NCI-H146 treated with DMSO at 0.1 percent for 48 hours (cell line): ENCODE measurements around the gene TOE1.
A peak's percentile ranks its signal among the peaks of the same experiment; 100 is the strongest.

Experiments
- DNase-seq: peaks from one replicate; lab custom pipeline; 2025; ENCODE audit not compliant: unreplicated experiment; lab: John Stamatoyannopoulos, UW

The TOE1 gene

GRCh38 chr1:45326627-45327623 is 13.0 kb upstream of the TOE1 start, which contains the start of gene HPDL:
HPDL (plus strand) TSS chr1:45326895; CDS start chr1:45327149, 254 bp downstream.
- peak; percentile 8 for DNase-seq

GRCh38 chr1:45327644-45328515 is 12.1 kb upstream of the TOE1 start:
- no peak for DNase-seq

- DNase-seq = no peak
These were observed 11.3 kb upstream of the TOE1 start for GRCh38 chr1:45328680-45329079.

DNA sequence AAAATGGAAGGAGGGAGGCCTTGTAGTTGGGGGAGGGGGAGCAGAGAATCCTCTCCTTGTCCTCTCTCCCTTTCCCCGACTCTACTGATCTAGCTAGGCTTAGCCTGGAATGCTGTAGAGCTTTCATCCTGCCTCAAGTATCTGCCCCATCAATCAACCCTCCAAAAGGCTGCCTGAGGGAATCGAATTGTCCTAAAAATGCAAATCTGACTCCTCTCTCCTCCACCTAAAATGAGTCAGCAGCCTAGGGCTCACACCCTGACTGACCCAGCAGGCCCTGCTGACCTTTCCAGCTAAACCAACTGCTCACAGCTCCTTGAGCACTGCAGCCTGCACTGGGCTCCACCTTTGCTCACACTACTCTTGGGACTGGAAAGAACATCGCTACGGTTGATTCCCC is 10.5 kb upstream of the TOE1 start:
- DNase-seq = no peak

DNA sequence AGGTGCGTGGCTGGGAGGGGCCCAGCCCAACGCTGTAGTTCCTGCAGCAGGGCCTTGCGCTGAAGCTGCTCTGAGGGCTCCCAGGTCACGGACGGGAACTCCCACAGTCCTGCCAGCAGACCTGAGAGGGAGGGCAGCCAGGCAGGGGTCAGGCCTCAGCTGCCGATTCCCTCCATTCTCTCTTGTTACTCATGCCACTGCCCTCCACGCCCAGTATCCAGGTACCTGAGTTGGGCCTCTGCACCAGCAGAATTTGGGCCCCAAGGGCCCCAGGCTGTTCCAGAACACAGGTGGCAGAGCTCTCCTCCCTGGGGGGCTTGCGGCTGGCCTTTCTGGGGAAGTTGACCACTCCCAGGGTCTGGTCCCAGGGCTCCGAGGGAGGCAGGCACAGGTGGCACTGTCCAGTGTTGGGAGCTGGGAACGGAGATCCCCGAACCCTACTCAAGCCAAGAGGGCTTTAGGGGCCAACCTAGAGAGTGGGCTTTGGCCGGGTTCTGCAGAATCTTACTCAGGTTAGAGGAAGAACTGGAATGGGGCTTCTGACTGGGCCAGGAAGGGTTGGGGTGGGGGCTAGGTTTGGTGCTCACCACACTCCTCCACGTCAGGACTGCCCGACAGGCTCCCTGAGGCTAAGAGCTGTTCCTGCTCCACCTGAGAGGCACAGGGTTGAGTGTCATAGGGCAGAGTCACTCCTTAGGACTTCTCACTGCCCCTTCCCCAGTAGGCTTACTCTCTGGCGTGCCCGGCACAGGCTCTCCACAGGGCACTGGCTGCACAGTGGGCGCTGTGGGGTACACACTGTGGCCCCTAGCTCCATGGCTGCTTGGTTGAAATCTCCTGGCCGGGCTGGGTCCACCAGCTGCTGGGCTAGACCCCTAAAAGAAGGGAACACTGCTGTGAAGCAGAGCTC is 8.3 kb upstream of the TOE1 start:
- DNase-seq = no peak

- no peak for DNase-seq
These were observed 7.6 kb upstream of the TOE1 start for GRCh38 chr1:45332346-45332720.

DNA sequence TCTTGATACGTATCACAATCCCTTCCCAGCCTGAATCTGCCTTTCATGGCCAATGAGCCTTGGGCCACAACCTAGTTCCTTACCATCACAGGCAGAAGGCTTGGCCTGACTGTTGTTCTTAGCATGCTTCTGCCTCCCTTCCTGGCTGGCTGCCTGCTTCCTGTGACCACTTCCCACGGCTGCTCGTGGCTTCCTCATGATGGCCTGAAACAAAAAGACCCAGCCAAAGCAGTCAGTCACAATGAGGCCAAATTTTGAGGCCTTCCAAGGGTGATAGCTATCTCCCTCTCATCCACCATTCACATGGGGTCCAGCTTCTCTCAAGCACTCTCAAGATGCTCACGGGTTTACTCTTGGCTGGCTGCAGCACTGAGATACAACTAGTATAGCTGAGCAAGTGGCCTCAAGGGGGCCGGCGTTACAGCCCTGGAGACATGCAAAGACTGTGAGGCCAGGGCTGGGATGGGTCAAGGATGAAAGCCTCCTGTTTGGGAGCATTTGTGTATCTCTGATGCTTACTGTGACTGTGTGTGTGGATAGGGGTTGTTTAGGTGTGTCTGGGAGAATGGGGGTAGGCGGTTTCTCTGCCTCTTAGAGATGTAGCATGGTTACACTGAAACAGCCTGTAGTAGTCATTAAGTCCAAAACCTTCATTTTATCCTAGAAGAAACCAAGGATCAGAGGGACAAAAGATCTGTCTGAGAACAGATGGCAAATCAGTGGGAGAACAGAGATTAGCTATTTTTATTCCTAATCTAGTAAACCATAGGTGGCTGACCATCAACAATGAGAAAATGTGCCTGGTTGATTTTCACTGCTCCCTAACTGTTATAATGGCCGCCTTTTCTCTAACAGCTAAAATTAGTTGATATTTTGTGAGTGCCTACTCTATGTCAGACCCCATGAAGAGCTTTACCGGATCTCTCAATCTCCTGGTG is 5.4 kb upstream of the TOE1 start:
- no peak for DNase-seq

DNA sequence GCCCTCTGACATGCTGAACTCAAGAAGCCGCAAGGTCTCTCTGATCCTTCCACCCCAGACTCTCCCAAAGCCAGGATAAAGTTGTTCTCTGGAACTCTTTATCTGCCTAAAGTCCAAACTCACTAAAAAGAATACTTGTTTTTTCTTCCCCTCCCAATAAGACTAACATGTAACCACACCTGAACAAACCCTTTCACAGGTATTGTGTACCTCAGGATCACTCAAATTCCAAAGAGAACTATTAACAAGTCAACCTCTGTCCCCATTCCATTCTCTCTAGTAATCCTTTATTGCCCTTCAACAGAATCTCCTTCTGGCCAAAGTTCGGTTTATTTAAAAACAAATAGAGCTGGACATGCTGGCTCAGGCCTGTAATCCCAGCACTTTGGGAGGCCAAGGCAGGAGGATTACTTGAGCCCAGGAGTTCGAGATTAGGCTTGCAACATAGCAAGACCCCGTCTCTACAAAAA is 4.1 kb upstream of the TOE1 start:
- no peak for DNase-seq

DNA sequence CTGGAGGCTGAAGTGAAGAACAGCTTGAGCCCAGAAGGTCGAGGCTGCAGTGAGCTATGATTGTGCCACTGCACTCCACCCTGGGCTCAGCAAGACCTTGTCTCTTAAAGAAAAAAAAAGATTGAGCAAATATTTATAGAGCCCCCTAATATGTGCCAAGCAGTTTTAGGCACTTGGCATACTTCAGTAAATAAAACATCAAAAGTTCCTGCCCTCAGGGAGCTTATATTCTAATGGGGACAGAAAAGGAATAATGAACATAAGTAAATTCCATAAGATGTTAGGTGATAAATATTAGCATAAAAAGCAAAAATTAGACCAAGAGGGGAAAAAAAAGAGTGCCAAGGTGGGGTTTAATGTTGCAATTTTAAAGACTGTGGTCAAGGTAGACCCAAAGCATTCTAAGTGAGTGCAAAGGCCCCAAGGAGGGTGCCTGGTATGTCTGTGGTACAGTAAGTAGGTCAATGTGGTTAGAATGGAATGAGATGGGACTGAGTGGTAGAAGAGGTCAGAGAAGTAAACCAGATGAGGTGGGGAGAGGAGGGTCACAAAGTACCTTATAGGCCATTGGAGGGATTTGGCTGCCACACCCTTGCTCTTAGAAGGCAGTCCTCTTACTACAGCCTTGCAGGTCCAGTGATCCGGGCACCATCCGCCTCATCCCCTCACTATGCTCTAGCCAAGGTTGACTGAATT is 2.2 kb upstream of the TOE1 start:
- no peak for DNase-seq

DNA sequence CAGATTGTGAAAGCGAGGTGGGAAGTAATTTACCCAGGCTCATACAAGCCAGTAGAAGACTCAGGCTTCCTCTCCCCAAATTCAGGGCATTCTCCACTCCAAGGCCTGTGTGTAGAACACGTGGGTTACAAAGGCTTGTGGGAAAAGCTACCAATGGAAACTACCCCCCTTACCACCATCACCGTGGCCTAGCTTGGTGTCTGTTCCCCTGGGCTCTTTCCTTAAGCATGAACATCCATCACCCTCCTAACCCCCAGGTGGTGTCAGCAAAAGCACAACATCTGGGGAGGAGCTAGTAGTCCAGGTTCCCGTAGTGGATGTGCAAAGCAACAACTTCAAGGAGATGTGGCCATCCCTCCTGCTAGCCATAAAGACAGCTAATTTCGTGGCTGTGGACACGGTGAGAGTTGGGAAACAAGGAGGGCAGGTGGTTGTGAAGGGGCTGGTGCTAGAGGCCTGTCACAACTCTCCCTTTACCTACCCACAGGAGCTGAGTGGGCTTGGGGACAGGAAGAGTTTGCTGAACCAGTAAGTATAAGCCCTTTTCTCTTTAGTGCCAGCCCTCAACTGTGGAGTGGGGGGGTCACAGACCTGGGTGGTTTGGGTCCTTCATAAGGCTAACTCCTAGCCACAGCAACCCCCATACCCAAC is 971 bp downstream of the TOE1 start:
- DNase-seq = no peak

DNA sequence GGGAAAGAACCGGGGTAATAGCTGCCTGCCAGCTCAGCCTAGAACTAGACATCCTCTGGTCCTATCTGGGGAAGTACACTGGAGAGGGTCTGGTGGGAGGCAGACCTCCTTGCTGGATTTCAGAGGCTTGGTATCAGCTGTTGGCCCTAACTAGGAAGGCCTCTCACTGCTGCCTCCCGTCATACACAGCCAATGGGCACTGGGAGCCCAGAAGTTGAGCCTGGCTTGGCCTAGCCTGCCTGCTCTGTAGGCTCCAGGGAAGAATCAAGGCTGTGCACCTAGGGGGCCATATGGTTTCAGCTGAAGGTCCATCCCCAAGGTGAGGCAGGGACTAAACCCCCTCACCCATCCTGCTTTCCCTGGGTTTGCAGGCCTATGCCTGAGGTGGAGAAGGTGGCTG is 4.5 kb downstream of the TOE1 start:
- no peak for DNase-seq

- DNase-seq = no peak
These were observed 5.0 kb downstream of the TOE1 start for GRCh38 chr1:45345014-45345413.

DNA sequence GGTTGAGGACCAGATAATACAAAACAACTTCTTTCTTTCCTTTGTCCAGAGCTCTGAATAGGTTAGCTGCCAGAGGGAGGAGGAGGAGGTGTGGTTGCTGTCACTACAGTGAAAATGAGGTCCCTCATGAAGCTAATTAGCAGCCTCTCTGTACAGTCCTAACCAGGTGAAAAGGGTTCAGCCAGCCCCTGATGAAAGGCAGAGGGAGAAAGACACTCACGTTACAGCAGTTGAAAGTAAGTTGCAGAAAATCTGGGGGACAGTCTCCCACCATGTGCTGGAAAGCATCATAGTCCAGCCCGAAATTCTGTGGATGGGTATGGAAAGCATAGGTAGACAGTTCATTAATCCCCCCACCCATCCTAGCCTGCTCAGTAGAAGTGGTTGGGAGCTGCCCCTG is 6.5 kb downstream of the TOE1 start:
- DNase-seq = no peak

DNA sequence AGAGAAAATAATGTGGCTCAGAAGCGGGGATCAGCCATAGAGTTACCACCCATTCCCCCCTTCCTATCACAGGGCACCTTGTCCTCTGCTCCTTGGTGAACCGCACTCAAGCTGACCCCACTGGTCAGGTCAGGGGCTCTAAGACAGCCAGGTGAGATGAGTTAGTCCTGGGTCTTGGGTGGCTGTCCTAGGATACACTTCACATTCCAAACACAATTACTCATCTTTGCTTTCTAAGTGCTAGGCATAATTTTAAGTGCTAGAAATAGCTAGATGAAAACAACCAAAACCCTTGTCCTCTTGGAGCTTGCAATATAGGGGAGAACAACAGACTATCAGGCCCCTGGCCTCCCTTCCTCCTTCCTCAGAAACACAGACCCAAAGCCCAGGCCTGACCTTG is 8.1 kb downstream of the TOE1 start:
- DNase-seq = no peak

GRCh38 chr1:45348609-45348965 is 8.6 kb downstream of the TOE1 start:
- DNase-seq = no peak

- DNase-seq = no peak
These were observed 9.2 kb downstream of the TOE1 start for GRCh38 chr1:45348966-45349677.

DNA sequence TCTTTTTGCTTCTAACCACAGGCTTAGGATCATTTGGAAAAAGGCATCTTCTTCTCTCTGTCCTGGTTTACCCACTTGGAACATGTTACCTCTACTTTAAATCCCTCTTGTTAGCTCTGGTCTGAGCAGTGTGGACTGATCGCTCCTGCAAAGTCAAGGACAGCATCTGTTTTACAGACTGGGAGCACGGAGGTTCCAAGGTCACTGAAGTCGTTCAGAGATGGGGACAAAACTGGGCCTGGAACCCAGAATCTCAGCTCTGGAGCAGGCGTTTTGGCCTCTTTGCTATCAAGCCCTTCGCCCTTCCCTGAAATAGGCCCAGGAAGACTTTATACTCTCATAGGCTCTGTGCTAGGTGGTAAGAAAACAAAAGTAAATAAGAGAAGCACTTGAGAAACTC is 11.5 kb downstream of the TOE1 start:
- no peak for DNase-seq

- DNase-seq = no peak
These were observed 13.7 kb downstream of the TOE1 start for GRCh38 chr1:45353685-45354084.
